ENCODE measurements around the gene SNX1. TPM values are rescaled to one million over a fixed set of nuclear protein-coding genes. Genes with fewer than 3 reads are reported as not detected.
"Not testable (repeated sequence)": the region's sequence is repeated elsewhere in the genome, so short reads cannot be mapped to it uniquely, and the experiment has no call there.

Gene SNX1
- total RNA-seq, 2 experiments from 2014 or later: 75.6 to 80.1 TPM

DNA sequence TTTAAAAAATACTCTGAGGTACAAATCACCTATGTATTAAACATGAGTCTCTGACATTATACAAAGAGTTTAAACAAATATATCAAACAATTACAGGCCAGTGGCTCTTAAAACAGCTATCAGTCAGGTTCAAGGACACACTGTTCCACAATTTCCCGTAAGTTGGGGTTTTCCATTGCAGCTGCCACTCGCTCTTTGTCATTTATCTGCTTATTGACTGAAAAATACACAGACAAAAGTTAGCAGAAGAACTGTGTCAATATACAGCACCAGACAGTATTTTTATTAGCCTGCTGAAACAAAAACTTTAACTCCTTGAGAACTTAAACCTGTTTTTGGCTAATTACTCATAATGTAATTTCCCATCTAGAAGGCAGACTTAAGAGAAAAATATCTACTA is 23.0 kb upstream of the SNX1 start:
- POLR2A ChIA-PET: interaction anchor here (0.9 kb wide), 1 partner anchor 18 kb away, joined by 3 read pairs; no protein-coding TSS in a partner anchor
- Mint-ChIP-seq H3K4me1 (ENCODE audit: low read depth) (peaks cover 3% of the 10 kb centered on the region), H3K27ac (no peak overlapping the region), H3K36me3 (ENCODE audit: low read depth) (peaks cover 10% of the 10 kb centered on the region), H3K9me3 (no peaks in the 10 kb centered on the region), H3K4me3 (no peak overlapping the region), H3K27me3 (no peaks in the 10 kb centered on the region)
- DNase-seq (no peak), ATAC-seq (no peak)
- intact Hi-C loops (cut with micrococcal nuclease): no loop called here
- TF ChIP-seq, protein P1, sequence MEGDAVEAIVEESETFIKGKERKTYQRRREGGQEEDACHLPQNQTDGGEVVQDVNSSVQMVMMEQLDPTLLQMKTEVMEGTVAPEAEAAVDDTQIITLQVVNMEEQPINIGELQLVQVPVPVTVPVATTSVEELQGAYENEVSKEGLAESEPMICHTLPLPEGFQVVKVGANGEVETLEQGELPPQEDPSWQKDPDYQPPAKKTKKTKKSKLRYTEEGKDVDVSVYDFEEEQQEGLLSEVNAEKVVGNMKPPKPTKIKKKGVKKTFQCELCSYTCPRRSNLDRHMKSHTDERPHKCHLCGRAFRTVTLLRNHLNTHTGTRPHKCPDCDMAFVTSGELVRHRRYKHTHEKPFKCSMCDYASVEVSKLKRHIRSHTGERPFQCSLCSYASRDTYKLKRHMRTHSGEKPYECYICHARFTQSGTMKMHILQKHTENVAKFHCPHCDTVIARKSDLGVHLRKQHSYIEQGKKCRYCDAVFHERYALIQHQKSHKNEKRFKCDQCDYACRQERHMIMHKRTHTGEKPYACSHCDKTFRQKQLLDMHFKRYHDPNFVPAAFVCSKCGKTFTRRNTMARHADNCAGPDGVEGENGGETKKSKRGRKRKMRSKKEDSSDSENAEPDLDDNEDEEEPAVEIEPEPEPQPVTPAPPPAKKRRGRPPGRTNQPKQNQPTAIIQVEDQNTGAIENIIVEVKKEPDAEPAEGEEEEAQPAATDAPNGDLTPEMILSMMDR (IDR thresholded peaks at IDR 0.05): no peak
- CTCF ChIA-PET: interaction anchor here (1.3 to 9.6 kb wide), 3 partner anchors 78 to 461 kb away, joined by 3 to 95 read pairs (median 66); no protein-coding TSS in a partner anchor

DNA sequence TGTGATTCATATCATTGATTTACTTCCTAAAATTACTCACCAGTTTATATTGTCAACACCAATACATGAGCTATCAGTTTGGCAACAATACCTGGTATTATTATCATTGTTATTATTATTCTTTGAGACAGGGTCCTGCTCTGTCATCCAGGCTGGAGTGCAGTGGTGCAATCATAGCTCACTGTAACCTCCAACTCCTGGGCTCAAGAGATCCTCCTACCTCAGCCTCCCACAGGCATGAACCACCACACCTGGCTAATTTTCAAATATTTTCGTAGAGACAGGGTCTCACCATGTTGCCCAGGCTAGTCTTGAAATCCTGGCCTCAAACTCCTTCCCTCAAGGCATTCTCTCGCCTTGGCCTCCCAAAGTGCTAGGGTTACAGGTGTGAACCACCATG is 22.3 kb upstream of the SNX1 start:
- H3K9me3 Mint-ChIP-seq; H3K4me3 Mint-ChIP-seq; H3K4me1 Mint-ChIP-seq (ENCODE audit: low read depth); POLR2A ChIA-PET; H3K27ac Mint-ChIP-seq; intact Hi-C loops (cut with micrococcal nuclease); ATAC-seq; H3K36me3 Mint-ChIP-seq (ENCODE audit: low read depth); H3K27me3 Mint-ChIP-seq; DNase-seq: not testable (repeated sequence)
- CTCF ChIA-PET: interaction anchor here (1.9 kb wide), 1 partner anchor 463 kb away, joined by 5 read pairs; no protein-coding TSS in a partner anchor

DNA sequence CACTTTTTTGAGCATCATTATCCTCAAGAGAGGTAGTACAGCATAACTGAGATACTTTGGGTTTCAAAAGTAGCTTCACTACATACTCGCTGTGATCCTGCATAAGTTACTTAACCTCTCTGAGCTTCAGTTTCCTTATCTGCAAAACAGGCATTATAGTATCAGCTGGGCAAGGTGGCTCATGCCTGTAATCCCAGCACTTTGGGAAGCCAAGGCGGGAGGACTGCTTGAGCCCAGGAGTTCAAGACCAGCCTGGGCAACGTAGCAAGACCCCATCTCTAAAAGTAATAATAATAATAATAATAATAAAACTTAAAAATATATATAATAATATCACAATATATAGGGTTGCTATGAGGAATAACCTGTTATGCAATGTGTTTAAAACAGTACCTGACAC is 13.0 kb upstream of the SNX1 start:
- TF ChIP-seq, protein P1 (IDR thresholded peaks at IDR 0.05): no peak
- no peak overlapping the region for H3K27ac Mint-ChIP-seq
- peaks cover 11% of the 10 kb centered on the region for H3K36me3 Mint-ChIP-seq (ENCODE audit: low read depth)
- ChIA-PET POLR2A (interaction anchor here (0.8 kb wide), 1 partner anchor 10 kb away, joined by 3 read pairs; no protein-coding TSS in a partner anchor), CTCF (interaction anchor here (1.4 kb wide), 1 partner anchor 330 kb away, joined by 3 read pairs; no protein-coding TSS in a partner anchor)
- no peaks in the 10 kb centered on the region for H3K9me3 Mint-ChIP-seq
- no peaks in the 10 kb centered on the region for H3K27me3 Mint-ChIP-seq
- DNase-seq: no peak
- no peak overlapping the region for H3K4me3 Mint-ChIP-seq
- no peaks in the 10 kb centered on the region for H3K4me1 Mint-ChIP-seq (ENCODE audit: low read depth)
- no peak for ATAC-seq
- intact Hi-C loops (cut with micrococcal nuclease): no loop called here

DNA sequence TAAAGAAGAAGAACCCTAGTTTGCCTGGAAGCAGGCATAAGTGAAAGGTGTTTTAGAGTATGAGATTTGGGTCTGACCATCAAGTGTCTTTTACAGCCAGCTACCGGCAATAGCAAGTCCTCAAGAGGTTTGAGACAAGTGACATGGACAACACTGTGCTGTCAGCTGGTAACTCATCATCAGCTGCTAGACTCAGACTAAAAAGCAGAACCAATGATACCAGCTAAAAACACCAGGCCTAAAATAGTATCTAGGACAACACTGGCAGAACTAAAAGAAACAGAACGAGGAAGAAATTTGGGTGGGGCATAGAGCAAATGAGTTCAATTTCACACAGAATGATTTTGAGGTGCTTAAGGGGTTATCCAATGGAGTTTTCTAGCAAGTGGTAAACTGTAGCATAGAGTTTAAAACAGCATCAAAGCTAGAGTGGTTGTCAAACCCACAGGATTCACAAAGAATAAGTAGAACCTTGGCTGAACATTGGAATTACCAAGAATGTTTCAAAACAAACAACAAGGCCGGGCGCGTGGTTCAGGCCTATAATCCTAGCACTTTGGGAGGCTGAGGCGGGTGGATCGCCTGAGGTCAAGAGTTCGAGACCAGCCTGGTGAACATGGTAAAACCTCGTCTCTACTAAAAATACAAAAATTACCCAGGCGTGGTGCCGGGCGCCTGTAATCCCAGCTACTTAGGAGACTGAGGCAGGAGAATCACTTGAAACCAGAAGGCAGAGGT is 6.1 kb upstream of the SNX1 start:
- H3K9me3 Mint-ChIP-seq: no peaks in the 10 kb centered on the region
- ChIA-PET POLR2A (no interaction called here), CTCF (interaction anchor here (0.6 to 5.4 kb wide), 3 partner anchors 22 to 338 kb away, joined by 3 to 24 read pairs (median 3); no protein-coding TSS in a partner anchor)
- H3K4me1 Mint-ChIP-seq (ENCODE audit: low read depth): peaks cover 21% of the 10 kb centered on the region
- DNase-seq (no peak), ATAC-seq (no peak)
- H3K4me3 Mint-ChIP-seq: no peak overlapping the region
- no peak overlapping the region for H3K27ac Mint-ChIP-seq
- intact Hi-C loops (cut with micrococcal nuclease): no loop called here
- TF ChIP-seq, protein P1 (IDR thresholded peaks at IDR 0.05): no peak
- no peaks in the 10 kb centered on the region for H3K27me3 Mint-ChIP-seq
- peaks cover 37% of the 10 kb centered on the region for H3K36me3 Mint-ChIP-seq (ENCODE audit: low read depth)

DNA sequence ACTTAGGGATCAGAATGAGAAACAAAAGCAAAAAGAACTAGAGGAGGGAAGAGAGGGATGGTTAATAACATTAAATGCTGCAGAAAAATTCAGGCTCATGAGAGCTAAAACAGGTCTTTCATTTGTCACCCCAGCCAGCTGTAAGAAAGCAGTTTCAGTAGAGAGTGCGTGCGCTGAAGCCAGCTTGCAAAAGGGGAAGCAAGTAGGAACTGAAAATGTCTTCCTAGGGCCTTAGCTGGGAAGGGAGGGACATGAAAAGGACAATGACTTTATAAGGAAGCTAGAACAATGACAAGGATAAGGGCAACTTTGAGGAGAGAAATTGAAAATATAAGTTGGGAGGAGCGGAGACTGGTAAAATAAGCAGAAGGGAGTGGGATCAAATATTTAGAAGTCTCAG is 5.3 kb upstream of the SNX1 start:
- Mint-ChIP-seq H3K4me1 (ENCODE audit: low read depth) (peaks cover 29% of the 10 kb centered on the region), H3K9me3 (no peaks in the 10 kb centered on the region), H3K27me3 (no peaks in the 10 kb centered on the region), H3K27ac (no peak overlapping the region), H3K36me3 (ENCODE audit: low read depth) (peaks cover 37% of the 10 kb centered on the region), H3K4me3 (no peak overlapping the region)
- DNase-seq (no peak), ATAC-seq (no peak)
- intact Hi-C loops (cut with micrococcal nuclease): no loop called here
- CTCF ChIA-PET: interaction anchor here (0.9 to 5.4 kb wide), 3 partner anchors 22 to 338 kb away, joined by 3 to 24 read pairs (median 3); no protein-coding TSS in a partner anchor
- TF ChIP-seq, protein P1 (IDR thresholded peaks at IDR 0.05): no peak
- POLR2A ChIA-PET: no interaction called here

All from activated CD8-positive, alpha-beta T cell treated with anti-CD3 and anti-CD28 coated beads for 36 hours (primary cell).